ENCODE results near the gene DMAP1.

DMAP1 gene

DNA sequence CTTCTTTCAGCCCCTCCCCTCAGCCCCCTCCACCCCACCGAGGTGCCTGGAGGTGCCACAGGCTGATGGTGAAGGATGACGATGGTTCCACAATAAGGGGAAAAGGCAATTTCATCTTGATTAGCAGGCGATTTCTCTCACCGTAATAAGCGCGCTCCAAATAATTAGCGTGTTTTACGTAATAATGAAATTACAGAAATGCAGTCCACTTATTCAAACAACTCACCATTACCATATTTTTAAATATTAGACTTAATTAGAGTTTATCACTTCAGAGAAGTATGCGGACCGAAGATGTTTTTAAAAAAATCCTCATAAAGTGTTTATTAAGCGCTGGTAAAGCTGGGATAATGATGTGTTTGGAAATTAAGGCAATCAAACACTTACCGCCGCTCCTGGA lies 14.9 kb downstream of the DMAP1 start:
- DNase-seq (ENCODE audit: low read depth in 1 of 2, low spot score in 1 of 2) = no peak

DNA sequence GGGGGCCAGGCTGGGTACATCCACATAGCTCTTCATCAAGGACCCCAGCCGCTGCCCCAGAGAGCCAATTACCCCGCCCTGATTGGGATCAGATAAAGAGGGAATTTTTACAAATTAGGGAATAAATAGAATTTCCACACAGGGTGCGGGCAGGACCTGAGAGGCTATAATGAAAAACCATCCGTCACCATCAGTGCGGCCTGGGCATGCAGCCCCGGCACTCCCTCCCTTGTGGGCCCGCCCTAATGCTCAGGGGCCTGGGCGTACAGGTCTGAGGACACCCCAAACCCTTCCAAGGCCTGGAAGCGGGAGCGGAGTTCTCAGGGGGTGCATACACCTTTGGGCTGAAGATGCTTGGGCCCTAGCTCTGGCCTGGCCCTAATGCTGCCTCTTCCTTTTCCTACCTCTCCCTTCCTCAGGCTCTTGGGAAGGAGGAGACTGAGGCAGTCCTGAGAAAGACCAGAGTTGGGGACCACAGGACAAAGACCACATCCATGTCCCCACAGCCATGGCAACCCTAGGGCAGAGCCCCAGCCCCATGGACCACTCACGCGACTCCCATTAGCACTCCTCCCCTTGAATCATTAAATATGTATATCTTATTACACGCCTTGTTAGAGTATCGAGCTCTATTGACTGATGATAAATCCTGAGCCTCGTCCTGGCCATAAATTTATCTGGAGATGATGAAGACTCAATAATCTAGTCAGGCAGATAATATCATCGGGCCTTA lies 16.3 kb downstream of the DMAP1 start:
- DNase-seq (ENCODE audit: low read depth in 1 of 2, low spot score in 1 of 2) = no peak

DNA sequence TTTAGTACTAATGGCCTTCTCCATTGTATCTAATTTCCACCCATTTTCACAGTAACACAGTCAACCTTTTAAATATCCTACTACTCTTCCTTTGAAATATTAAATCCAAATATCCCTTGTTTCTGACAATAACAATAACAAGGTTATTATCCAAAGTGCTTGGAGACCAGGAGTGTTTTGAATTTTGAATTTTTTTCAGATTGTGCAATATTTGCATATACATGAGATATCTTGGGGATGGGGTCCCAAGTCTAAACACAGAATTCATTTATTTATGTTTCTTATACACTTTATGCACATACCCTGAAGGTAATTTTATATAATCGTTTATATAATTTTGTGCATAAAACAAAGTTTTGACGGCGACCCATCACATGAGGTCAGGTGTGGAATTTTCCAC lies 17.5 kb downstream of the DMAP1 start:
- no peak for DNase-seq (ENCODE audit: low read depth in 1 of 2, low spot score in 1 of 2)

DNA sequence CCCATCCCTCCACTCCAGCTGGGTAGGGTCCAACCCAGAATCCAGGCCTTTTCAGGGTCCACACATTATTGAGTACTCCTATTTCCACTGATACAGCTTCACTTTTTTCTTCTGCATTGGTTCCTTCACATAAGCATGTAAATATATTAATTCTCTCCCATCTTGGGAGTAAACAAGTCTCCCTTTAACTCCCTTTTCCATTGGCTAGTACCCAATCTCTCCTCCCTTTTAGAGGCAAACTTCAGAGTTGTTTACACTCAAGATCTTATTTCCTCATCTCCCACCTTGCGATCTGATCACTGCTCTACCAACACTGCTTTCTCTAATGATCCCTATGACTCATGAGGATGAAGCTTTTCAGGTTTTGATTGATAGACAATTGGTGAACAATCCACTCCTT lies 20.3 kb downstream of the DMAP1 start:
- no peak for DNase-seq (ENCODE audit: low read depth in 1 of 2, low spot score in 1 of 2)

DNA sequence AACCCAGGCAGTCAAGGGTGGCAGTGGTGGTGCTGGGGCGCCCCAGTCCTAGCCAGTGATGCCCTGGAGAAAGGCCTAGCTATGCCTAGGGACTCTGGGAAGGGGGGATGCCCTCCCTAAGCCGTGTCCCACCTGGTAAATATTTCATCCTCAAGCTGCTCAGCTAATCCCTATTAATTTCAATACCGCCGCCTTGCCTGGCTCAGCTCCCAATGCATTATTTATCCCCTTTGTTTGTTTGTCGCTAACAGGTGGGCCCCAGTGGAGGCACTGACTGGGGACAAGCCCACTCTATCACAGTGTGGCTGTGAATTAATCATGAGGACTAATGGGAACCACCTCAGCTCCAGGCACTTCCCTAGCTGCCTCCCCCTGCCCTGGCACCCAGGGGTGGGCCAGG lies 22.5 kb downstream of the DMAP1 start:
- DNase-seq (ENCODE audit: low read depth in 1 of 2, low spot score in 1 of 2) = no peak

DNA sequence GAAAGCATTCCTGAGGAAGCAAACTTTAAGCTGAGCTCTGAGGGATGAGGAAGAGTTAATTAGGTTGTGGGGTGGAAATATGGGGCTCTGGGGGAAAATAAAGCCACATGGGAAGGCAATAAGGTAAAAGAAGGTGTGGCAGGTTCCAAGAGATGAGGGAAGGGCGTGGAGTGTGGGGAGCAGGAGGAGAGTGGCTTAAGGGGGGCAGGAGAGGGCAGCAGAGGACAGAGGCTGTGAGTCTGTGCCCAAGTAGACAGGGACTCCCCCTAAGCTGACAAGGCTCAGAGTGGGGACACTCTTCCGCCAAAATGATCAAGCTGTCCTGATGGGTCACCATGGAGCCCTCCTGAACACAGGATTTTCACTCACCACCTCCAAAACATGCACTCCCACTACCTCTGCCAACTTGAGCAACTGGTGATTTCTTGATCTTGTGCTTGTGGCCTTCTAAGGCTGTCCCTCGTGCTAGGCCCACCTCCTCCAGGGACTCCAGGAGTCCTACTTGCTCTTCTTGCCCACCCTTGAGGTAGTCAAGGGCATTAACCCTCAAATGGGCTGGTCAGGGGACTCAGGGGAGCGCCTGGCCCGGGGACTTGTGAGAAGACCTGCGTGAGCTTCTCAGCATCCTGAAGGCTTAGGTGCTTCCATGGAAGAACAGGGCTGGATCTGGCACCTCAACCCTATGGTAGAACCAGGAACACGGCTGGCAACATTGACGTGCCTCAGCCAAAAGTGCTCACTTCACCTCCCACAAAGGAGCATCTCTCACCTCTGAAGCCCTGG lies 23.4 kb downstream of the DMAP1 start:
- no peak for DNase-seq (ENCODE audit: low read depth in 1 of 2, low spot score in 1 of 2)

DNA sequence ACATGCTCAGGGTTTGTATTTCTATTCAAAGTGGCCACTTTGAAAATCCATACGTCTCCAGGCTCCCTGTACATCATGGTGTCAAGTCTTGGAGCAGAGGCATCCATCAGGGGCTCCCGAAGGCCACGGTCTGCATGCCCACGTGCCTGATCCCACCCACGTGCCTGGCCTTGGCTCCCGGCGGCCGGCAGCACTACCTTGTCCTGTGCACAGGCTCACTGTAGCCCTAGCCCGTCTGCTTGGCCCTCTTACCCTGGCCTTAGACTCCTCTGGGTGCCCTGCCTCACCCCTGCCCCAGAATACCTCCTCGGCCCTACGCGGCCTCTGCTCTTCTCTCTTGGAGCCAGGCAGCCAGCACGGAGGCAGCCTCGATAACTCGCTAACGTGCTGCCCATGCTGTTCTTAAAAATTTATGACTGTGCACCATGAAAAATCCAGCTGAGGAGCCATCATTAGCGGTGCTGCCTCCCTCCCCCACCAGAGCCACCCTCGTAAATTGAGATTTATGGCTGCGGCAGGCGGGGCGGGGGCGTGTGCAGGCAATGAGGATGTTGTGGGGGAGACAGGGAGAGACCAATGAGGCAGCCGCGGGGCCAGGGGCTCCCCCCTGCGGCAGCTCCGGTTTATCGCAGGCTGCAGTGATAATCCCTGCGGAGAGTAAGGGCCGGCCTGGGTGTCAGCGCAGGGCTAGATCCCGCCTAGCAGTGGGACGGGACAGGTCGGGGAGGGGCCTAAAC lies 24.6 kb downstream of the DMAP1 start:
- DNase-seq (ENCODE audit: low read depth in 1 of 2, low spot score in 1 of 2) = no peak

DNA sequence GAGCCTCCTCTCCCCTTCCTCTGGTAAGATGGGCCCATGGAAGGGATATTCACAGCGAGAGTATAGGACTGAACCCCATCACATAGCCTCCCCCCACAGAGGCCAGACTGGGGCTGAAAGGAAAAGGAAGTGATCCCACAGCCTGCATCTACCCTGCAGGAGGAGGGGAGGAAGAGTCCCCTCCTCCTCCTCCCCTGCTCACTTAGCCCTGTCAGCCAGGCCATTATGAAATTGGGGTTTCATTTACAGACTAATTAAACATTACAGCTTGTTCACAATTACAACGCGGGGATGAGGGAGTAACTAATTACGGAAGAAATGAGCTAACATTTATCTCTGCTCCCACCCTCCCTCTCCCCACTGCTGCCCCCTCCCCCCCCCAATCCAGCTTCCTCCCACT lies 25.4 kb downstream of the DMAP1 start:
- DNase-seq (ENCODE audit: low read depth in 1 of 2, low spot score in 1 of 2) = no peak

DNA sequence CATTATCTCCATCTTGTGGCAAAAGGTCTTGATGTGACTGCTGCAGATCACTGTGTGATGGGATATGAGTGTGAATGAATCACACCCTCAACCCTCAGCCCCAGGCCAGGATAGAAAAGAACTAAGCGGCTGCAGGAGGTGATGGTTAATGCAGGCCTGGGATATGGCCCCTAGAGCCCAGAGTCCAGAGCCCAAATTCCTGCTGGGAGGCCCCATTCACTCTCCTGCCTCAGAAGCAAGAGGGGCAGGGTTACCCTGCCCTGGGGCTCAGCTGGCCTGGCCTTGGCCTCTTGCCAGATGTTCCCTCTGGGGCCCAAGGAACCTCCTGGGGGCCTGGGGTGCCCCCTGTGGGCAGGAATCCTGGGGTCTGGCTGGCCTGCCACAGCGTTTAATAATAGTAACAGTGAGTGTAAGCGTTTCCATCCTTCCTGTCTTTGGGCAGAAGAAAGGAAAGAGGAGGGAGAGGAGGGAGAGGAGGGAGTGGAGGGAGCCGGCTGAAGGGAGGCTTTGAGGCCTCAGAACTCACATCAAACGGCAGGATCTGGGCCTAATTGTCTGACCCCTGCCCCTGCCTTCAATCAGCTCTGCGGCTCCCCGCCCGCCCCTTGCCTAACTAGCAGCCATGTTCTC lies 26.2 kb downstream of the DMAP1 start:
- DNase-seq (ENCODE audit: low read depth in 1 of 2, low spot score in 1 of 2) = no peak

DNA sequence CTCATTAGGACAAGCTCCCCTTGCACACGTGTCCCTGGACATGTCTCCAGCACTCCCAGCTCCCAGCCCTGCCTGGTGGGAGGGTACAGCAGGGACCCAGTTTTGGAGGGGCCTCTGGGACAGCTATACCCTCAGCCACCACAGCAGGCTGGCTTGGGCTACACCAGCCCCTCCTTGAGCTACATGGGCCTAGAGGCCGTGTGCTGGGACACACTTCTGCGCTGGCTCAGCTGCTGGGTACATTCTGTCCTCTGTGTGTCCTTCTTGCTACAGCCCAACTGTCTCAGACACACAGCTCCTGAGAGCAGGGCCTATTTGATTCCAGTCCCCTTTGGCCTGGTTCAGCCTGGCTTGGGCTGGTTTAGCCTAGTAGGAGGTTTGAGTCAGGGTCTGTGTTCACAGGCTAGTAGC lies 26.7 kb downstream of the DMAP1 start:
- DNase-seq (ENCODE audit: low read depth in 1 of 2, low spot score in 1 of 2) = no peak

DNA sequence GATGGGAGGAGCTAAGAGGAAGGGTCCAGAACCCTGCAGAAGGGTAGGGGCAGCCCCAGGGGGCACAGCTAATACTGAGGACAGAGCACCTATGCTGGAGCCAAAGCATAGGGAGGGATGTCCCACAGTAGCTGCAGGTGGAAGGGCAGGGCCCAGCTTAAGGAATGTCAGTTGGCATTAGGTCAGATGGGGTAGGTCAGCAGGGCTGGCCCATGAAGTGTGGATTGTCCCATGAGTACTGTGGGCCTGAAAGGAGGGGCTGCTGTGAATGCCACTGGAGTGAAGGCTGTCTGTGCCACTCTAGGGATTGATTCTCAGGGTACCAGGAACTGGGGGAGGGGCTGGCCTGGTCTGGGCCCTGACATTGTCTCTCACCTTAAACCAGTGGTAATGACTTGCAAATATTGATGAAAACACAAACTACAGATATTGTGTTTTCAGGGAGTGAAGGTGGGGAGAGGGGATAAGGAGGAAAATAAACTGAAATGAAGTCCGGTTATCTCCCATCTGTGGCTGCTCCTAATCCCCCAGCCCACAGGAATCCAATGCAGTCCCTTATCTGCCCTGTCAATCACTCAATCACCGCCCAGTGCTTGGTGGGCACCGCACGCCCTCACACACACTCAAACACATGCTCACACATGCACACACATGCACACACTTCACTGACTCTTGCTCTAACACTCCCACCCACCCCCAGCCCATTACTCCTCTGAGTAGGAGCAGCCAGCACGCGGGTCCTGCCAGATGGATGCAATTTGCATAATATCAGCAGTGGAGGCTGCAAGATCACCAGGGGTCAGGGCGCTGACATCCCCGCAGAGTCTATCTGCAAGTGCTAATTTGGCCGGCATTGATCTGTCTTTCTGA lies 27.8 kb downstream of the DMAP1 start:
- DNase-seq (ENCODE audit: low read depth in 1 of 2, low spot score in 1 of 2) = no peak

DNA sequence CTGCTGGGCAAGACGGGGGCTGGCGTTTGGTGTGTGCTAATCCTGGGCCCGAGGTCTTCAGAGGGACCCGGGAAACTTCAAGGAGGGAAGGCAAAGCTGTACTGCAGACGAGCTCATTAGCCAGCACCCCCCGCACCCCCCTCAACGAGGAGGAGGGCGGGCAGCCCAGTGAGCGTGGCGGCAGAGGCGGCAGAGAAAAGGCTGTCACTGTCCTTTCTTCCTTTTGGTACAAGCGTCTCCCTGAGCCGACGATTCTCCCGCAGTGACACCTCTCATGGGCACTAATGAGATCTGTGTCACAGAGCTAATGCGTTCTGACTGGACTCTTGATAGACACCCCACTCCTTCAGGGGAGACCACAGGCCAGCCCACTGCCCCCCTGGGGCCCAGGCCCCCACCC lies 29.5 kb downstream of the DMAP1 start:
- DNase-seq (ENCODE audit: low read depth in 1 of 2, low spot score in 1 of 2) = no peak

DNA sequence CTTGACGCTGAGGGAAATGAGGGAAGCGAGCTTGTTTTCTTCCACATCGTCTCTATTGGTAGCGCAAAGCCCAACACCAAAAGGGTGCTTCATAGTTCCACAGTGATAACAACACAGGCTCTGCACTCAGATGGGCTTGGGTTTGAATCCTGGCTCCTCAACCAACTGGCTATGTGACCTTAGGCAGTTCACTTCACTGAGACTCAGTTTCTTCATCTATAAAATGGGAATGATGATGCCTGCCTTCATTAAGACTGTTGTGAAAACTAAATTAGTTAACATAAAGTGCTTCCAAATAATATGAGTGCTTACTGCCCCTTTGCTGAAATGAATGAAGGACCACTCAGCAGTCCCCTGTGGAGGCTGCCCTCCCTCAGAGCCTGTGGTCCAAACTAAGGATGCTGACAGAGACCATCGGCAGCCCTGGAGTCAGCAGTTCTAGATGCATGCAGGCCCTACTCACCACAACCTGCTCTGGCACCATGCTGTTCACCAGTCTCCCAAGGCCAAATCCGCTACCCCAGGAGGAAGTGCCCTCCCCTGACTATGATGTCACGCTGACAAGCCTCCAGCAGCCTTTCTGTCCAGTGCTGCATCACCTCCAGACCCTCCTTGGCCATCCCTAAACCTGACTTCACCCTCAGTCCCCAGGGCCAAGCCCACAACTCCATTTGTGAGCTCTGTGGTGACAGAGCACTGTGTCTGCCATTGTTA lies 30.7 kb downstream of the DMAP1 start:
- DNase-seq (ENCODE audit: low read depth in 1 of 2, low spot score in 1 of 2) = no peak

DNA sequence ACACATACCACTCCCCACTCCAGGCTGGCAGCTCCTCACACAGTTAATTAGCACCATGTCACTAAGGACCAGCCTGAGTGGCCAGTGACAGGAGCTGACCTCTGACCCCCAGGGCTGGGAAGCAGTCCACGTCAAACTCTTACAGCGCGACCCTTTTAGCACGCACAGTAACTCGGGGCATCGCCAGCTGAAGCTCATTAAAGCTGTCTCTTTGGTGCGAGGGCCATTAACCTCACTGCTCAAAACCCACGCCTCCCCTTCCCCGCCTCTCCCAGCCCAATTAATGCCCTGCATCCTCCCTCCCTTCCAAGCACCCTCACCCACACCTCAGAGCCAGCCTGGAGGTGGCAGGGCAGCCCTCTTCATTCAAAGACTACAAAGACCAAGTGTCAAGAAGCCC lies 31.7 kb downstream of the DMAP1 start:
- no peak for DNase-seq (ENCODE audit: low read depth in 1 of 2, low spot score in 1 of 2)

DNA sequence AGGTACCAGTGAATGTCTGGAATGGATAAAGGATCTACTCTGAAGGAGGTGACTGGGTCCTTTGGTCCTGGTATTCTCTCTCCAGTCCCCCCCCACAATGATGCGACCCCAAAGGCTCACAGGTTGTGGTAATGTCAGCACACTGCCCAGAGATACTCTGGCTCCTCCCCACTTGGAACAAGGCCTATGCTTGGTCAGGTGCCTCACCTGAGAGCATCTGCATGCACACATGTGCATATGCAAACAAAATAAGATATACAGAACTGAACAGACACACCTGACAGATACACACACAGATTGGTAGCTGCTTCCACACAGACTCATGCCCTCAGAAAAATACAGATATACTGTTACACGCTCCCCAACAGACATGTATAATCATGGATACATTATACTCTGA lies 33.5 kb downstream of the DMAP1 start:
- DNase-seq (ENCODE audit: low read depth in 1 of 2, low spot score in 1 of 2) = no peak

DNA sequence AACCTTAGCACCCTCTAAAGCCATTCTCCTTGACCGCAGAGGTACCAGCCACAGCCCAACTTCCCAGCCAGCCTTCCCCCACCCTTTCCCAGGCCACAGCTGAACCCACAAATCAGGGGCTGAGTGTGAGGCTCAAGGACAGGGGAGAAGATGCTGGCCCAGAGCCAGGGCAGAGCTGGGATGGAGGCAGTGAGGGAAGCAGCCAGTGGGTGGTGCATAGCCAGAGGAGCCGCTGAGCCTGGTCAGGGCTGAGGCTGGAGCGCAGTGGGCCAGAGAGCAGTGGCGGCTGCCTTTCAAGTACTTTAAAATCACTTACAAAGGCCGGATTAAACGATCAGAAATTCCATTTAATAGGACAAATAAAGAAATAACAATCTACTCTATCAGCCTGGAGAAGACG lies 36.3 kb downstream of the DMAP1 start:
- no peak for DNase-seq (ENCODE audit: low read depth in 1 of 2, low spot score in 1 of 2)

DNA sequence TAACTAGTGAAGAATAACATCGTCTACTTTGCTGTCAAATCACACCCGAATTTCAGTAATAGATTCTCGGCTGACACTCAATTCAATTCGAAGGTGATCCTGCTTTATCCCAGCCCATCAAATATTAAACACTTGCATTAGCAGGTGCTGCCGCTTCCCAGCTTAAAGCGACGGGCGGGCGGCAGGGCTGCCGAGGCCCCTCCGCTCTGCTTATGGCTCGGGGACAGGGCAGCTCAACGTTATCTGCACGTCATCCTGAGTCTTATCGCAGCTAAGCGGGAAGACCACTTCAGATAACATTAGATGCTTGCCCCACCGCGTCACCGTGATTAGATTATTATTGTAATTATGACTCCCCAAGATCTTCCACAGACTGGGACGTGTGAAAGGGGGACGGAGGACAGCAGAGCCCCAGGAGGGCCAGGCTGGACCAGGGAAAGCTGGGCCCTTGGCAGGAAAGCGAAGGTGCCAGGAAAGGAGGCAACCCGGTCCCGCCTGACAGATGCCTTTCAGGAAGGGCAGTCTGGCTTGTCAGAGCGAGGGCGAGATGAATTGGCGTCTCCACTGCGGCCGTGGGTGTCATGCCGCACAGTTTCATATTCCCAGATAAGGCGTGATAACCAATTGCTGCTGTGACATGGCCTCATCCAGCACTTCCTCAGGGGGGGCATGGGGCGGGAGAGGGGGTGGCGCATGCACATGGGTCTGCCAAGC lies 37.0 kb downstream of the DMAP1 start:
- no peak for DNase-seq (ENCODE audit: low read depth in 1 of 2, low spot score in 1 of 2)

DNA sequence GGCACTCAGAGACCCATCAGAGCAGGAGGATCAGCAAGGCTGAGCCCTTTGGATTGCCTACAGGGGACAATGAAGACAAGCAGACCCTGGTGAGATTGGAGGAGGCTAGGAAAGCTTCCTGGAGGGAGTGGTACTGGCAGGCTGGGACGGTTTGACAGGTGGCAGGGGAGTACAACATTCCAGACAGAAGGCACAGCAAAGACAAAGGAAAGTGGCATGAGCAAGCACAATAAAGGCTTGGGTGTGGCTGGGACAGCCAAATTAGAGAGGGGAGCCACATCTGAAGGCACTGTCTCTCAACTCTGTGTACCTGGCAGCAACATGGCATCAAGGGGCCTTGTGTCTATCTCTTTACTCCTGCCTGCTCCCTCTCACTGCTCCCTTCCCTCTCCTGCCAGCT lies 38.2 kb downstream of the DMAP1 start:
- DNase-seq (ENCODE audit: low read depth in 1 of 2, low spot score in 1 of 2) = no peak

DNA sequence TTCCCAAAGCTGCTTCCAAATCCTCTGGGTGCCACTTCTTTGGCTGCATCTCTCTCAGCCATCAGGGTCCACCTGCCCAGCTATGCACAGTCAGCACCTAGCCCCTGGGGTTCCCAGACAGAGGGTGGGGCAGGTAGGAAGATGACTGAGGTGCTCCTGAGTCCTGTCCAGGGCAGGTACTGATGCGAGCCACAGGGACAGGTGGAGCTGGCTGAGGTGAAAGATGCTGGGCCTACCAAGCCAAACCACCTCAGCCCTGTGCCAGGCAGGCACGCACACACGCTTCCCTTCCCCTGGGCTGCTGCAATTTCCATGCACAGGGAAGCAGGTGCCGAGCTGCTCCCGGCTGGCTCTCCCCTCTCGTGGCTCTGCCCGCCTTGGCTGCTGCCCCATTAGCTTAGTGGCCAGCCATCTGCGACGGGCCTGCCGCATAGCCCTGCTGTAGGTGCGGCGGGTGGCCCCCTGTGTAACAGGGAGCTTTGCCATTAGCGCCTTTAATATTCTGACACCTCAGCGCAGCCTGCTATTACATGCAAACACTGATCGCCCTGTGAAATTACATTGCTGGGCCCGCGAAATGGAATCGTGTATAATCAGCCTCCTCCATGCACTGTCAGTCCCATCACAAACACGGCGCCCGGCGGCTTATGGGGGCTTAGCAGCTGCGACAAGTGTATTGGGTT lies 38.9 kb downstream of the DMAP1 start:
- no peak for DNase-seq (ENCODE audit: low read depth in 1 of 2, low spot score in 1 of 2)
